Esophagus muscularis mucosa (tissue), 4 donors: Measurements from ENCODE around the gene DNAH14. TPM values are rescaled to one million over a fixed set of nuclear protein-coding genes. Genes with fewer than 3 reads are reported as not detected.

Source experiments
- DNase-seq: peaks from one replicate; pipeline ENCODE4 v3.0.0-alpha.2; 2017; ENCODE audit errors: extremely low spot score
- H3K27ac ChIP-seq, 4 donors: fragments of 200-600 bp; sonication (generic); replicated peaks in 1 of 4; 1 replicate in 3 of 4; 2 replicates in 1 of 4; pipeline ENCODE4 v1.5.1; 2016 to 2019; ENCODE audit warnings: mild to moderate bottlenecking in 1 of 4
- H3K27me3 ChIP-seq, 4 donors: fragments of 200-600 bp; sonication (generic); one replicate each; pipeline versions ENCODE4 v1.5.1 to v1.6.0; 2016 to 2019
- H3K36me3 ChIP-seq, 4 donors: fragments of 200-600 bp; sonication (generic); one replicate each; pipeline ENCODE4 v1.5.1; 2016 to 2019
- H3K4me1 ChIP-seq, 4 donors: fragments of 200-600 bp; sonication (generic); one replicate each; pipeline ENCODE4 v1.5.1; 2016 to 2019
- H3K4me3 ChIP-seq, 4 donors: fragments of 200-600 bp; sonication (generic); 1 replicate in 2 of 4; 2 replicates in 2 of 4; pipeline ENCODE4 v1.5.1; 2016 to 2019; ENCODE audit warnings: mild to moderate bottlenecking in 4 of 4, moderate library complexity in 1 of 4
- H3K9me3 ChIP-seq, 4 donors: fragments of 200-600 bp; sonication (generic); 1 replicate in 3 of 4; 2 replicates in 1 of 4; pipeline ENCODE4 v1.5.1; 2016 to 2019
- CTCF ChIP-seq, 3 experiments: fragments of 200-600 bp in 2 of 3; fragments of 450-650 bp in 1 of 3; sonication (generic) in 2 of 3; IDR thresholded peaks; one replicate each; pipeline ENCODE4 v1.5.1; 2017 to 2019; ENCODE audit warnings: antibody characterized with exemption in 3 of 3, mild to moderate bottlenecking in 2 of 3, moderate library complexity in 1 of 3
- EP300 ChIP-seq: sonication (generic); formaldehyde crosslinking; IDR thresholded peaks from one replicate; pipeline ENCODE4 v1.6.1; 2017; ENCODE audit warnings: antibody characterized with exemption
- POLR2A ChIP-seq: fragments of 450-650 bp; IDR thresholded peaks from one replicate; pipeline ENCODE4 v1.6.1; 2017; ENCODE audit warnings: antibody characterized with exemption, moderate library complexity, mild to moderate bottlenecking, low read depth
- POLR2AphosphoS5 ChIP-seq, 2 donors: sonication (generic); formaldehyde crosslinking; IDR thresholded peaks; one replicate each; pipeline ENCODE4 v1.6.1; 2017; ENCODE audit warnings: antibody characterized with exemption in 2 of 2
- WGBS: methylation state at CpG from one replicate; pipeline ENCODE4 v1.1.5; 2018; 5-methylcytosine and 5-hydroxymethylcytosine counted together
- intact Hi-C: fragments of 100-400 bp; cut with DNase I; formaldehyde crosslinking; loops from one replicate; pipeline ENCODE4 v1.15.1; 2023
- total RNA-seq, 4 donors: library from RNA; depleted of rRNA; stranded (reverse); fragments of >200 nt; gene quantifications; one replicate each; pipeline versions ENCODE4 v1.1.0 to v1.2.1, GENCODE V29; 2016

DNAH14 gene
- total RNA-seq, 4 donors from 2014 or later: 8.9 to 16.6 (median 15.6) TPM

GRCh38 chr1:225258811-225259210 is 329.3 kb downstream of the DNAH14 start:
- H3K4me3 ChIP-seq: no peak overlapping the region
- H3K36me3 ChIP-seq: no peaks in the 10 kb centered on the region
- no peak for TF ChIP-seq POLR2AphosphoS5 (IDR thresholded peaks at IDR 0.05)
- TF ChIP-seq POLR2A: no peak
- TF ChIP-seq CTCF (IDR thresholded peaks at IDR 0.05): no peak
- no peak for TF ChIP-seq EP300
- no peak for DNase-seq
- H3K9me3 ChIP-seq: peaks cover 0 to 20% (median 5%) of the 10 kb centered on the region in 4 donors
- no peaks in the 10 kb centered on the region for H3K4me1 ChIP-seq
- intact Hi-C loops: no loop called here
- no peak overlapping the region for H3K27ac ChIP-seq
- H3K27me3 ChIP-seq: no peaks in the 10 kb centered on the region

DNA sequence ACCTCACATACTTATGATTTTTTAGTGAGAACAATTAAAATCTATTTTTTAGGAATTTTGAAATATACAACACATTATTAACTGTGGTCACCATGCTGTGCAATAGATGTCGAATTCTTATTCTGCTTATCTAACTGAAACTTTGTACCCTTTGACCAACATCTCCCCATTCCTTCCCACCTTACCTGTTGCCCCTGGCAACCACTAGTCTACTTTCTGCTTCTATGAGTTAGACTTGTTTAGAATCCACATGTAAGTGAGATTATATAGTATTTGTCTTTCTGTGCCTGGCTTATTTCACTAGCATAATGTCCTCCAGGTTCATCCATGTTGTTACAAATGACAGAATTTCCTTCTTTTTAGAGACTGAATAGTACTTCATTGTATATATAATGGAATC is 330.1 kb downstream of the DNAH14 start:
- no peak overlapping the region for H3K27ac ChIP-seq
- no peaks in the 10 kb centered on the region for H3K36me3 ChIP-seq
- TF ChIP-seq CTCF (IDR thresholded peaks at IDR 0.05) (no peak), POLR2A (no peak), POLR2AphosphoS5 (IDR thresholded peaks at IDR 0.05) (no peak), EP300 (no peak)
- intact Hi-C loops: no loop called here
- no peak overlapping the region for H3K4me3 ChIP-seq
- WGBS: 78% methylated on average over 1 of the region's 1 CpG
- no peaks in the 10 kb centered on the region for H3K27me3 ChIP-seq
- H3K9me3 ChIP-seq: peaks cover 0 to 20% (median 5%) of the 10 kb centered on the region in 4 donors
- H3K4me1 ChIP-seq: no peaks in the 10 kb centered on the region
- DNase-seq: no peak

DNA sequence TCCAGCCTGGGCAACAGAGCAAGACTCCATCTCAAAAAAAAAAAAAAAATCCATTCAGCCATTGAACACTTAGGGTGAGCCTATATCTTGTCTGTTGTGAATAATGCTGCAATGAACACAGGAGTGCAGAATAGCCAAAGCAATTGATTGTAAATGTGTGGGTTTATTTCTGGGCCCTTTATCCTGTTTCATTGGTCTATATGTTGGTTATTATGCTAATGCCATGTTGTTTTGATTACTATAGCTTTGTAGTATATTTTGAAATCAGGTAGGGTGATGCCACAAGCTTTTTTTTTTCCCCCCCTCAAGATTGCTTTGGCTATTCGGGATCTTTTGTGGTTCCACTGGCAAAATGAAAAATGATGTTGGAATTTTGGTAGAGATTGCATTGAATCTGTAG is 330.8 kb downstream of the DNAH14 start:
- Histone ChIP-seq H3K4me1 (no peaks in the 10 kb centered on the region), H3K4me3 (no peak overlapping the region), H3K36me3 (no peaks in the 10 kb centered on the region), H3K27ac (no peak overlapping the region), H3K9me3 (peaks cover 0 to 19% (median 5%) of the 10 kb centered on the region in 4 donors), H3K27me3 (no peaks in the 10 kb centered on the region)
- DNase-seq: no peak
- TF ChIP-seq CTCF (IDR thresholded peaks at IDR 0.05): no peak
- TF ChIP-seq EP300: no peak
- TF ChIP-seq POLR2AphosphoS5 (IDR thresholded peaks at IDR 0.05): no peak
- no peak for TF ChIP-seq POLR2A
- 86% methylated on average over 1 of the region's 1 CpG for WGBS
- intact Hi-C loops: no loop called here

DNA sequence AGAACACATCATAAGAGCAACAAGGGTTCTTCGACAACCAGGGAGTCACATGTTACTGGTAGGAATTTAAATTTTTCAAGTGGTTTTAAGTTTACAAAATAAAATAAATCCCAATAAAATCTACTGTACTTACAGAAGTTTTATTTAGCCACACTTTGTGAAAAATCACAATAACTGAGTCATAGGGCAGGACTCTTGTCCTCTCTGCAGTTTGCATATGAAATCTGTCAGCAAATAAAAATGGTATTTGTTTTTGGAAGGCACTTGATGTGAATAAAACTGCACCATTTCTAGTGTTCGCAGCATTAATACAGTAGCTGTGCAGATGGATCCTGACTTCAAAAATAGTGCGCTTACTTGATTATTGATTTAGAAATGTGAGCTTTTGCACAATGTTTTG is 348.0 kb downstream of the DNAH14 start:
- Histone ChIP-seq H3K4me3 (no peak overlapping the region), H3K36me3 (no peaks in the 10 kb centered on the region), H3K27ac (no peak overlapping the region), H3K27me3 (no peaks in the 10 kb centered on the region), H3K9me3 (peaks cover 0 to 19% (median 15%) of the 10 kb centered on the region in 4 donors), H3K4me1 (no peaks in the 10 kb centered on the region)
- intact Hi-C loops: no loop called here
- no peak for DNase-seq
- 96% methylated on average over 3 of the region's 3 CpGs for WGBS
- TF ChIP-seq EP300 (no peak), POLR2AphosphoS5 (IDR thresholded peaks at IDR 0.05) (no peak), CTCF (IDR thresholded peaks at IDR 0.05) (no peak), POLR2A (no peak)

DNA sequence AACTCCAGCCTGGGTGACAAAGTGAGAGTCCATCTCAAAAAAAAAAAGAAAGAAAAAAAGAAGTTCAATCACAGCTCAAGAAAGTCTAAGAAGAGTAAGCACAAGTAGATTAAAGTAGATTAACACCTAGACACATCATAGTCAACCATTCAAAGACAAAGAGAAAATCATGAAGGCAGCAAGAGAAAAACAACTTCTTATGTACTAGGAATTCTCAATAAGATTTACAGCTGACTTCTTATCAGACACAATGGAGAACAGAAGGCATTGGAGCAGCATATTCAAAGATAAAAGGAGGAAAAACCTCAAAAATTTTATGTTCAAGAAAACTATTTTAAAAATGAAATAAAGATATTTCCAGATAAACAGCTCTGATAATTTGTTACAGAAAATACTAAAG is 351.1 kb downstream of the DNAH14 start:
- Histone ChIP-seq H3K36me3 (no peaks in the 10 kb centered on the region), H3K4me1 (no peaks in the 10 kb centered on the region), H3K27me3 (no peaks in the 10 kb centered on the region), H3K9me3 (peaks cover 0 to 19% (median 15%) of the 10 kb centered on the region in 4 donors), H3K27ac (no peak overlapping the region), H3K4me3 (no peak overlapping the region)
- no peak for DNase-seq
- intact Hi-C loops: no loop called here
- TF ChIP-seq POLR2A: no peak
- no peak for TF ChIP-seq POLR2AphosphoS5 (IDR thresholded peaks at IDR 0.05)
- no peak for TF ChIP-seq CTCF (IDR thresholded peaks at IDR 0.05)
- no peak for TF ChIP-seq EP300
